ENCODE results near the gene SEPHS1. TPM values are rescaled to one million over a fixed set of nuclear protein-coding genes. Genes with fewer than 3 reads are reported as not detected.
"Not testable (repeated sequence)": the region's sequence is repeated elsewhere in the genome, so short reads cannot be mapped to it uniquely, and the experiment has no call there.

SEPHS1 gene
- total and polyA plus RNA-seq, 12 donors: 17.6 to 38.9 (median 29.5) TPM

DNA sequence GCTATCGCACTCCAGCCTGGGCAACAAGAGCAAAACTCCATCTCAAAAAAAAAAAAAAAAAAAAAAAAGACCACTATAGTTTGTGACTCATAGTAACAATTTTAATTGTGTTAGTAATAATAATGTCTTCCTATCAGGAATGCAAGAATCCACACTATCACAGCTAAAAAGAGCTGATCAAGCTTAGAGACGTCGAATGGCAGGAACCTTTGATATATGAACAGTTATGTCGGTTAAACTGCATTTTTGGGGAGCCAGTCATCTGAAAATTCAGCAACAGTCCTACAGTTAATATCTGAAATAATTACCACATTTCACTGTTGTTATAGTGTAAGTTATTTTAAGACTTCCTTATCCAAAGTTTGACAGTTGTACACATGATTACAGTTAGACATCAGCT is 57.0 kb downstream of the SEPHS1 start:
- DNase-seq (no peak), ATAC-seq (no peak)
- H3K27me3 ChIP-seq: no peaks in the 10 kb centered on the region
- 92% methylated on average over 4 of the region's 4 CpGs for WGBS, 2 donors
- intact Hi-C loops (cut with DNase I): loop anchor here in 1 of 10 donors (10.0 kb wide), 1 partner anchor 126 kb away; the partner anchor contains the start of gene MCM10
- H3K4me1 ChIP-seq: no peaks in the 10 kb centered on the region
- H3K27ac ChIP-seq: no peak overlapping the region
- H3K9me3 ChIP-seq: no peaks in the 10 kb centered on the region
- H3K36me3 ChIP-seq: peaks cover 0 to 98% (median 58%) of the 10 kb centered on the region in 9 donors
- TF ChIP-seq, protein P1, sequence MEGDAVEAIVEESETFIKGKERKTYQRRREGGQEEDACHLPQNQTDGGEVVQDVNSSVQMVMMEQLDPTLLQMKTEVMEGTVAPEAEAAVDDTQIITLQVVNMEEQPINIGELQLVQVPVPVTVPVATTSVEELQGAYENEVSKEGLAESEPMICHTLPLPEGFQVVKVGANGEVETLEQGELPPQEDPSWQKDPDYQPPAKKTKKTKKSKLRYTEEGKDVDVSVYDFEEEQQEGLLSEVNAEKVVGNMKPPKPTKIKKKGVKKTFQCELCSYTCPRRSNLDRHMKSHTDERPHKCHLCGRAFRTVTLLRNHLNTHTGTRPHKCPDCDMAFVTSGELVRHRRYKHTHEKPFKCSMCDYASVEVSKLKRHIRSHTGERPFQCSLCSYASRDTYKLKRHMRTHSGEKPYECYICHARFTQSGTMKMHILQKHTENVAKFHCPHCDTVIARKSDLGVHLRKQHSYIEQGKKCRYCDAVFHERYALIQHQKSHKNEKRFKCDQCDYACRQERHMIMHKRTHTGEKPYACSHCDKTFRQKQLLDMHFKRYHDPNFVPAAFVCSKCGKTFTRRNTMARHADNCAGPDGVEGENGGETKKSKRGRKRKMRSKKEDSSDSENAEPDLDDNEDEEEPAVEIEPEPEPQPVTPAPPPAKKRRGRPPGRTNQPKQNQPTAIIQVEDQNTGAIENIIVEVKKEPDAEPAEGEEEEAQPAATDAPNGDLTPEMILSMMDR (IDR thresholded peaks at IDR 0.05): no peak
- H3K4me3 ChIP-seq: no peak overlapping the region

DNA sequence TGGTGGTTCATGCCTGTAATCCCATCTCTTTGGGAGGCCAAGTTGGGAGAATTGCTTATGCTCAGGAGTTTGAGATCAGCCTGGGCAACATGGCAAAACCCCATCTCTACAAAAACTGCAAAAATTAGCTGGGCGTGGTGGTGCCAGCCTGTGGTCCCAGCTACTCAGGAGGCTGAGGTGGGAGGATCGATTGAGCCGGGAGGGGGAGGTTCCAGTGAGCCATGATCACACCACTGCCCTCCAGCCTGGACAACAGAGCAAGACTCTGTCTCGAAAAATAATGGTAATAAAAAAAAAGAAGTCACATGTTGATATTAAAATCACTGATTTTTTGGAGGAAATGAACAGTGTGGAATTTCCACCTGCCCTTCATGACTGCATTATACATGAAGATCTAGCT is 64.0 kb downstream of the SEPHS1 start:
- WGBS, 2 donors: 93 to 96% methylated on average over 4 of the region's 4 CpGs
- Histone ChIP-seq H3K27me3 (no peaks in the 10 kb centered on the region), H3K27ac (no peak overlapping the region), H3K4me3 (no peak overlapping the region), H3K9me3 (no peaks in the 10 kb centered on the region), H3K4me1 (no peaks in the 10 kb centered on the region), H3K36me3 (peaks cover 0 to 98% (median 54%) of the 10 kb centered on the region in 9 donors)
- ATAC-seq: no peak
- intact Hi-C loops (cut with DNase I): no loop called here
- TF ChIP-seq, protein P1 (IDR thresholded peaks at IDR 0.05): no peak
- no peak for DNase-seq

DNA sequence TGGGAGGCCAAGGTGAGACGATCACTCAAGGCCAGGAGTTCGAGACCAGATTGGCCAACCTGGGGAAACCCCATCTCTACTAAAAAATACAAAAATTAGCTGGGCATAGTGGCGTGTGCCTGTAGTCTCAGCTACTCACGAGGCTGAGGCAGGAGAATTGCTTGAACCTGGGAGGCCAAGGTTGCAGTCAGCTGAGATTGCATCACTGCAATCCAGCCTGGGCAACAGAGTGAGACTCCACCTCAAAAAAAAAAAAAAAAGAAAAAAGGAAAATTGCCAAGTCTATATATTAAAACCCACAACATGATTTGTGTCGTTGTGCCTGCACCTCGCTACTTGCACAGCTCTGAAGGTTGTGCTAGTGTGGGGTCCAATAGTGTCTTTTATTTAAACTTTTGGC is 65.7 kb downstream of the SEPHS1 start:
- H3K4me1 ChIP-seq; intact Hi-C loops (cut with DNase I); H3K4me3 ChIP-seq; ATAC-seq; H3K27me3 ChIP-seq; DNase-seq; H3K27ac ChIP-seq; H3K9me3 ChIP-seq: not testable (repeated sequence)
- peaks cover 0 to 100% (median 54%) of the 10 kb centered on the region in 9 donors for H3K36me3 ChIP-seq
- WGBS, 2 donors: 93 to 95% methylated on average over 6 of the region's 6 CpGs

DNA sequence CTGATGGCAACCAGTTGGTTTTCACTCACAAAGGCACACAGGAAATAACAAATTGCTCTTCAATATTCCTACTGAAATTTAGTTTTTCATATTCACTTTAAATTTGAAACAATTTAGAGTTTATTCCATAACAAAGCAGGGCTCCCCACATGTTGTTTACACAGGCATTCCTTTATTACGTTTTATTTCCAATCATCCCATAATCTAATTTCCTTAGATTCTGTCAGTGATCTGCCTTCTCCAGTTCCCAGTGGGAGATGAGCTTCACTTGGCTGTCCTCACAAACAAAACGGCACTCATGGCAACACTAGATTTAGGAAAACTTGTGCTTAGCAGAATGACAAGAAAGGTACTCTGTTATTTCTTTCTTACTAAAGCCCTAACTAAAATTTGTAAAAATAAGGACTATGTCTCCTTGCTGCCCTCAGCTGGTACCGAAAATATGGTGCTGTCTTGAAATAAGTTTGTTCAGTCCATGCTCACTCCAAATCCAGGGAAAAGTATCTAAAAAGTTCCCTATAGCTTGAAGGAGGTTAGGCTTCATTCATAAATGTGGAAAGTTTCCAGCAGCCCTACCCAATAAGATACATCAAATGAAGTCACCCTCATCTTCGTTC is 71.2 kb downstream of the SEPHS1 start:
- no peaks in the 10 kb centered on the region for H3K9me3 ChIP-seq
- WGBS, 2 donors: 50 to 58% methylated on average over 4 of the region's 4 CpGs
- no peak overlapping the region for H3K4me3 ChIP-seq
- no peak overlapping the region for H3K27ac ChIP-seq
- intact Hi-C loops (cut with DNase I): no loop called here
- peaks cover 0 to 48% (median 36%) of the 10 kb centered on the region in 9 donors for H3K36me3 ChIP-seq
- TF ChIP-seq, protein P1 (IDR thresholded peaks at IDR 0.05): peak in 4 of 9 donors; percentile 14 to 24 (median 19)
- no peak for ATAC-seq
- H3K27me3 ChIP-seq: no peaks in the 10 kb centered on the region
- no peak for DNase-seq
- H3K4me1 ChIP-seq: peaks cover 0 to 12% (median 0%) of the 10 kb centered on the region in 9 donors

DNA sequence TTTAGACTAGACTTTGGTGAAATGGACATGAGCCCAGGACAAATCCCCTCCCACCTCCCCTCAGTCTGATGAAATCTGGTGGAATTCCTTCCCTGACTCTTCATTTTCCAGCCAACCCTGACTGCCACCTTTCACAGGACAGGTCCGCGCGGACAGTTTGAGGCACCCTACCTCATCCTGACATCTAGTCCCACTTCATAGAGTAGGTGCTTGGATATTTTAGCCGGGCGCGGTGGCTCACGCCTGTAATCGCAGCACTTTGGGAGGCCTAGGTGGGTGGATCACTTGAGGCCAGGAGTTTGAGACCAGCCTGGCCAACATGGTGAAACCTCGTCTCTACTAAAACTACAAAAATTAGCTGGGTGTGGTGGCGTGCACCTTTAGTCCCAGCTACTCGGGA is 71.9 kb downstream of the SEPHS1 start:
- H3K9me3 ChIP-seq; intact Hi-C loops (cut with DNase I); H3K4me3 ChIP-seq; DNase-seq; H3K27ac ChIP-seq; ATAC-seq; H3K27me3 ChIP-seq: not testable (repeated sequence)
- peaks cover 0 to 41% (median 29%) of the 10 kb centered on the region in 9 donors for H3K36me3 ChIP-seq
- peaks cover 0 to 12% (median 0%) of the 10 kb centered on the region in 9 donors for H3K4me1 ChIP-seq
- 98% methylated on average over 11 of the region's 11 CpGs for WGBS, 2 donors
